CD4-positive, alpha-beta T cell treated with Interleukin-4 for 4 hours (primary cell): ENCODE measurements around the gene TMCC1.
"Not testable (repeated sequence)": the region's sequence is repeated elsewhere in the genome, so short reads cannot be mapped to it uniquely, and the experiment has no call there.

Experiments used
- DNase-seq: peaks from one replicate; pipeline ENCODE4 v3.0.0-alpha.2; 2020

The TMCC1 gene

GRCh38 chr3:129892486-129892856 is 1.0 kb downstream of the TMCC1 start:
- DNase-seq, result no peak

- DNase-seq, result no peak
Observed at GRCh38 chr3:129890891-129891290, 2.6 kb downstream of the TMCC1 start.

DNA sequence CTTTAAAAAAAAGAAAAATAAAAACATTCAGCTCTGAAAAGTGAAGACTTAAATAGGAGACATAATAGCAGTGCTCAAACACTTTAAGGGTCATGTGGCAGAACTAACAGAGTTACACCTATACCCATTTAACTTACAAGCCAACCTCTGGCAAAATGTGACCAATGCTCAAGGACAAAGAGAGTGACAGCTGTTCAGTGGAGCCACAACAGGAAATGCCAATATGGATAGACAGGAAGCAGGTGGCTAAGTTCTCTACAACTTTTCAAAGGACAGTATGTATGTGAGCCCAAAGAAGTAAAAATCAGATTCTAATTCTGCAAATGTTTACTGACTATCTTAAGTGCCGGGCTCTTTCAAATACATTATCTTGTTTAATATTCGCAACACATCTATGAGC is 3.4 kb downstream of the TMCC1 start:
- DNase-seq, result peak; percentile 10

GRCh38 chr3:129888771-129889170 is 4.7 kb downstream of the TMCC1 start:
- no peak for DNase-seq

DNA sequence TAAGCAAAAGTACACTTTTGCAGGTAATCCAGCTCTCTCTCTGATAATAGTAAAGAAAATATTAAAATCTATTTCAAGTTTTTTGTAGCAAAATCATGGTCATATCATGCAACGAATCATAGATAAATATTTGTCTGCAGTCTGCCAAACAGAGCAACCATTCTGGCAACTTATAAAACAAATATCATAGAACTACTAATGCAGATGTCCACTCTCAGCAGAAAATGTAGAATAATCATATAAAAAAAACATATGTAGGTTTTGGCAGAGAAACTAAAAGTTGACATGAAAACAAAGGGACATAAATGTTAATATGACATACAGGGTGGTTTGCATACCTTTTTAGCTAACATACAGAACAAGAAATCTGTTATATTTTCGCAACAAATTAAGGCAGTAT is 12.2 kb downstream of the TMCC1 start:
- DNase-seq, result no peak

DNA sequence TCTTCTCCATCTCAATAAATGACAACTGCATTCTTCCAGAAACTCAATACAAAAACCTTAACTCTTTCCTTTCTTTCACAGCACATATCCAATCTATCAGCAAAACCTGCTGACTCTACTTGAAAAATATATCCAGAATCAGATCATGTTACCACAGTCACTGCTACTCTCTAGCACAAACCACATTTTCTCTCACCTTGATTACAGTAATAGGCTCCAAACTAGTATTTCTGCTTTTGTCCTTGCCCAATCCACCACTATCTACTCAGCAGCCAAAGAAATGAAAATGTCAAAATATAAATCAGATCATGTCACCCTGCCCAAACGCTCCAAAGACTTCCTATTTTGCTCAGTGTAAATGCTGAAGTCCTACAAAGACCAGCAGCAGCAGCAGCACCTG is 15.2 kb downstream of the TMCC1 start:
- no peak for DNase-seq

DNA sequence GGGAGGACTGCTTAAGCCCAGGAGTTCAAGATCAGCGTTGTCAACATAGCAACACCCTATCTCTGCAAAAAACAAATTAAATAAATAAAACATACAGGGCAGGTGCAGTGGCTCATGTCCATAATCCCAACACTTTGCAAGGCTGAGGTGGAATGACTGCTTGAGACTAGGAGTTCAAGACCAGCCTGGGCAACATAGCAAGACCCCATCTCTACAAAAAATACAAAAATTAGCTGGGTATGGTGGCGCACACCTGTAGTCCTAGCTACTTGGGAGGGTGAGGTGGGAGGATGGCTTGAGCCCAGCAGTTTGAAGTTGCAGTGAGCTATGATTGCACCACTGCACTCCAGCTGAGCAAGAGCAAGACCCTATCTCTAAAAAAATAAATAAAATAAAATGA is 19.0 kb downstream of the TMCC1 start:
- not testable (repeated sequence) for DNase-seq

- DNase-seq, result no peak
Observed at GRCh38 chr3:129868912-129869311, 24.6 kb downstream of the TMCC1 start.

DNA sequence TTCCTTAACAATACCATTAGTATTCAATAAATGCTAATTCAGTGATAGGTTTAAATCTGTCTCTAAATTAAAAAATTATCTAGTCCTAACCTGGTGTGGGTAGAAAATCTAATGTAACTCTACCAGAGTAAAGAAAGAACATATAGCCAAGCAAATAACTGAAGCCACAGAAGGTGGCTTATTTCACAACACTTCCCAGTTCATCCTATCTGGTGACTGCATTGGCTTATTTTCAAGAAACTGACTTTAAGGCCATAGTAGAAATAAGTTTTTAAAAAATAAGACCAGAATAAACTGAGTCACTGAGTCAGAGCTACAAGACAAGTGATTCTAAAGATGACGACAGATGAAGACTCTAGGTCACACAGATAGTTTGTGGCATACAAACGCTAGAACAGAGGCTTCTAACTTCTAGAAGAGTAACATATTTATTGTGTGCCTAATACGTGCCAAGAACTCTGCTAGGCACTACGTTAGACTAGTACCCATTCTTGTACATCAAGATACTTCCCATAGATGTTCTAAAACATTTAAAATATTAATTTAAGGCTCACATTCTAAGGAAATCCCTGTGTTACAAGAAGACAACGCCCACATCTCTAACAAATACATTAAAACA is 25.9 kb downstream of the TMCC1 start:
- no peak for DNase-seq

DNA sequence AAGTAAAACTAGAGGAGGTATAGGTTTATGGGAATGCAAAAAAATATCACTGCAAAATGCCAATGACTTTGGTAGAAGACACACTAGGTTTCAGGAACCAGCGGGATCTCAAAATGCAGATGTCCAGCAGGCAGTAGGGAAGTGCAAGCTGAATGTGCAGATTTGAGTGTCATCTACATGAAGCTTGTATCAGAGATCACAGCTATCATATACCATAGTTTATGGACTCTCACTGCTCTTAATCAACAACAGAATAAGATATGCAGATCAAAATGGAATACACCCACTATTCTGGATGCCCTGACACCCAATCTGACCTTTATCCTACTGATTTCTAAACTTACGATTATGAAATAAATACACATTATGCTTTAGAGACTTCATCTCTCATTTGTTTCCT is 27.7 kb downstream of the TMCC1 start:
- DNase-seq, result no peak

DNA sequence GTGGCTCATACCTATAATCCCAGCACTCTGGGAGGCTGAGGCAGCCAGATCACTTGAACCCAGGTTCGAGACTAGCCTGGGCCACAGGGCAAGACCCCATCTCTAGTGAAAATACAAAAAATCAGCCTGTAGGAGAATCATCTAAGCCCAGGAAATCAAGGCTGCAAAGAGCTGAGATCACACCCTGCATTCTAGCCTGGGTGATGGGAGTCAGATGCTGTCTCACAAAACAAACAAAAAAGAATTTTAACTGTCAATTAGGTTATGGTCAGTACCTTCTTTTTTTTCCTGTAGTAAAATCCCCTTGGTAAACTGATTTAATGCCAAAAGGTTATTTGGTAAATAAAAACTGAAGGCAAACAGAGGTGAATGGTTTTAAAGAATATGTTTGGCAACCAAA is 29.0 kb downstream of the TMCC1 start:
- no peak for DNase-seq

- DNase-seq, result no peak
Observed at GRCh38 chr3:129859272-129859671, 34.2 kb downstream of the TMCC1 start.

GRCh38 chr3:129857899-129858298 is 35.6 kb downstream of the TMCC1 start:
- no peak for DNase-seq

GRCh38 chr3:129856790-129857189 is 36.7 kb downstream of the TMCC1 start:
- DNase-seq, result not testable (repeated sequence)

DNA sequence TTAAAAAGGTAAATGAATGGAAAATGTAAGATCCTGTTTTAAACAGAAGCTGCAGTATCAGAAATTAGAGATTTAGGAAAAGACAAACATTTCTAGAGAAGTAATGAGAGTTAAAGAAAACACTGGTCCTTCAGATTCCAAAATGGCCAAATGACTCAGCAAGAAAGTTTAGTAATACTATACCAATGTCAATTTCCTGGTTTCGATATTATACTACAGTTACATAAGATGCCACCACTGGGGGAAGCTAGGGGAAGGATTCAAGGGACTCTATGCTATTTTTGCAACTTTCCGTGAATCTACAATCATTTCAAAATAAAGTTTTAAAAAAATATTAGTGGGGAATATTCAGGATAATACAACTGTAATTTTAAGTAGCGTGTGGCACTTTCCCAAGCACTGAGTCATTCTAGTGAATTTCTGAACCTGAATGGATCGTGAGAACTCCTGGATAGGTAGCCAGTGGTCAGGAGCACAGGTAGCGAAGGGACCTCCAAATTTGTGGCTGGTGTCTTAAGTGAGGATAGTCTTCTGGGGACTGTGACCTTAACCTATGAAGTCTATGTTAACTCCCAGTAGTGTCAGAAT is 37.6 kb downstream of the TMCC1 start:
- peak; percentile 9 for DNase-seq

GRCh38 chr3:129855170-129855831 is 38.2 kb downstream of the TMCC1 start:
- no peak for DNase-seq

- no peak for DNase-seq
Observed at GRCh38 chr3:129854460-129854859, 39.1 kb downstream of the TMCC1 start.

GRCh38 chr3:129845956-129846355 is 47.6 kb downstream of the TMCC1 start:
- no peak for DNase-seq

DNA sequence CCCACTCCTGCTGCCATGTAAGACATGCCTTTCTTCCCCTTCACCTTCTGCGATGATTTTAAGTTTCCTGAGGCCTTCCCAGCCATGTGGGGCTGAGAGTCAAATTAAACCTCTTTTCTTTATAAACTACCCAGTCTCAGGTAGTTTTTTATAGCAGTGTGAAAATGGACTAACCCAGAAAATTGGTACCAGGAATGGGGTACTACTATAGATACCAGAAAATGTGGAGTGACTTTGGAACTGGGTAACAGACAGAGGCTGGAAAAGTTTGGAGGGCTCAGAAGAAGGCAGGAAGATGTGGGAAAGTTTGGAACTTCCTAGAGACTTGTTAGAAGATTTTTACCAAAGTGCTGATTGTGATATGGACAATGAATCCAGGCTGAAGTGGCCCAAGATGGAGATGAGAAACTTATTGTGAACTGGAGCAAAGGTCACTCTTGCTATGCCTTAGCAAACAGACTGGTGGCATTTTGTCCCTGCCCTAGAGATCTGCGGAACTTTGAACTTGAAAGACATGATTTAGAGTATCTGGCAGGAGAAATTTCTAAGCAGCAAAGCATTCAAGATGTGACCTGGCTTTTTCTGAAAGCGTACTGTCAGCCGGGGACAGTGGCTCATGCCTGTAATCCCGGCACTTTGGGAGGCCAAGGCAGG is 52.7 kb downstream of the TMCC1 start:
- DNase-seq, result no peak

- no peak for DNase-seq
Observed at GRCh38 chr3:129838086-129838485, 55.4 kb downstream of the TMCC1 start.

- DNase-seq, result peak; percentile 5
Observed at GRCh38 chr3:129837065-129837642, 56.4 kb downstream of the TMCC1 start.

- no peak for DNase-seq
Observed at GRCh38 chr3:129836381-129837064, 57.0 kb downstream of the TMCC1 start.

- DNase-seq, result no peak
Observed at GRCh38 chr3:129835198-129835597, 58.3 kb downstream of the TMCC1 start.
